SK-N-SH treated with all-trans-retinoic acid at 6 μM for 48 hours (cell line): Measurements from ENCODE around the gene TUBB8B.
"Not testable (repeated sequence)": the region's sequence is repeated elsewhere in the genome, so short reads cannot be mapped to it uniquely, and the experiment has no call there.

Experiments used
- ATAC-seq: fragments of 200-7000 bp; cut with Tn5 transposase; 3 replicates; pipeline ENCODE4 v1.9.1; 2020; ENCODE audit warnings: mild to moderate bottlenecking, moderate library complexity

TUBB8B gene

GRCh38 chr18:11383-12274, 37.8 kb downstream of the TUBB8B start:
- ATAC-seq: not testable (repeated sequence)

GRCh38 chr18:10624-11184, 38.7 kb downstream of the TUBB8B start:
- ATAC-seq: peak; percentile 25; the same call in 1 of the 3 replicates

- not testable (repeated sequence) for ATAC-seq
Observed at GRCh38 chr18:9937-10336, 39.5 kb downstream of the TUBB8B start.
